Keratinocyte (primary cell): ENCODE measurements around the gene EEPD1.

Experiments used
- EZH2 ChIP-seq: IDR thresholded peaks from one replicate; pipeline ENCODE4 v1.6.1; 2012; ENCODE audit warnings: inconsistent platforms, mild to moderate bottlenecking, low read length, moderate library complexity
- TF ChIP-seq, protein P1 (sequence below), 3 experiments: IDR thresholded peaks in 1 of 3; conservative IDR thresholded peaks in 1 of 3; optimal IDR thresholded peaks in 1 of 3; 2 replicates in 2 of 3; 3 replicates in 1 of 3; pipeline versions ENCODE3 to v1.5.1; 2011; ENCODE audit warnings: low read length in 3 of 3, mild to moderate bottlenecking in 3 of 3, moderate library complexity in 2 of 3, control low read depth in 1 of 3, inconsistent platforms in 1 of 3; ENCODE audit not compliant: insufficient read depth in 2 of 3; ENCODE audit errors: extremely low read depth in 1 of 3

- TF ChIP-seq, protein P1, sequence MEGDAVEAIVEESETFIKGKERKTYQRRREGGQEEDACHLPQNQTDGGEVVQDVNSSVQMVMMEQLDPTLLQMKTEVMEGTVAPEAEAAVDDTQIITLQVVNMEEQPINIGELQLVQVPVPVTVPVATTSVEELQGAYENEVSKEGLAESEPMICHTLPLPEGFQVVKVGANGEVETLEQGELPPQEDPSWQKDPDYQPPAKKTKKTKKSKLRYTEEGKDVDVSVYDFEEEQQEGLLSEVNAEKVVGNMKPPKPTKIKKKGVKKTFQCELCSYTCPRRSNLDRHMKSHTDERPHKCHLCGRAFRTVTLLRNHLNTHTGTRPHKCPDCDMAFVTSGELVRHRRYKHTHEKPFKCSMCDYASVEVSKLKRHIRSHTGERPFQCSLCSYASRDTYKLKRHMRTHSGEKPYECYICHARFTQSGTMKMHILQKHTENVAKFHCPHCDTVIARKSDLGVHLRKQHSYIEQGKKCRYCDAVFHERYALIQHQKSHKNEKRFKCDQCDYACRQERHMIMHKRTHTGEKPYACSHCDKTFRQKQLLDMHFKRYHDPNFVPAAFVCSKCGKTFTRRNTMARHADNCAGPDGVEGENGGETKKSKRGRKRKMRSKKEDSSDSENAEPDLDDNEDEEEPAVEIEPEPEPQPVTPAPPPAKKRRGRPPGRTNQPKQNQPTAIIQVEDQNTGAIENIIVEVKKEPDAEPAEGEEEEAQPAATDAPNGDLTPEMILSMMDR (optimal IDR thresholded peaks at IDR 0.05 in 1 of 3, IDR thresholded peaks at IDR 0.05 in 1 of 3, conservative IDR thresholded peaks at IDR 0.05 in 1 of 3; ENCODE audit: extremely low read depth in 1 of 3, insufficient read depth in 2 of 3, low read length in 3 of 3) = no peak
- no peak for TF ChIP-seq EZH2
These were observed 14.8 kb upstream of the EEPD1 start for GRCh38 chr7:36138209-36138608.
